ENCODE measurements around the gene CDC42EP4. TPM values are rescaled to one million over a fixed set of nuclear protein-coding genes. Genes with fewer than 3 reads are reported as not detected.

Gene CDC42EP4
- total RNA-seq, 1 experiment from 2014 or later = 11.0 TPM

DNA sequence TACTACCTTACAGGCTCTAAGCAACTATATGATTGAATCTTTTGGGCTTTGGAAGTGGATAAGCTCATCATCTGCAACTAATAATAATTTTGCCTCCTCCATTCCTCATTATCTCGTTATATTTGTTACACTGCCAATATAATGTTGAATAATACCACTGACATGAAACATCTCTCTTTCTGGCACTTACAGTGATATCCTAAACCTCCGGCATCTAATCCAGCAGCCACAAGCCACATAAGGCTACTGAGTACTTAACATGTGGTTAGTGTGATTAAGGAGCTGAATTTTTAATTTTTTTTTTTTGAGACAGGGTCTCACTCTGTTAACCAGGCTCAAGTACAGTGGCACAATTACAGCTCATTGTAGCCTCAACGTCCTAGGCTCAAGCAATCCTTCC lies 9.6 kb downstream of the CDC42EP4 start:
- DNase-seq (ENCODE audit: unreplicated experiment) = no peak
- CTCF ChIA-PET = interaction anchor here (0.8 to 1.3 kb wide), 4 partner anchors 9 to 68 kb away, joined by 3 to 7 read pairs (median 4); partner anchors contain the start of gene CDC42EP4
- TF ChIP-seq CTCF (IDR thresholded peaks at IDR 0.05; ENCODE audit: unreplicated experiment) = no peak
- peaks cover 29% of the 10 kb centered on the region for H3K36me3 Mint-ChIP-seq (ENCODE audit: insufficient read depth, unreplicated experiment)
- no peak overlapping the region for H3K27ac Mint-ChIP-seq (ENCODE audit: low read depth, unreplicated experiment)
- POLR2A ChIA-PET = interaction anchor here (0.6 to 0.9 kb wide), 4 partner anchors 8 to 43 kb away, joined by 3 to 5 read pairs (median 4); no protein-coding TSS in a partner anchor
- no peaks in the 10 kb centered on the region for H3K27me3 Mint-ChIP-seq (ENCODE audit: insufficient read depth, unreplicated experiment)
- no TSS peak for BruUV-seq (replicated peaks)
- H3K4me1 Mint-ChIP-seq (ENCODE audit: insufficient read depth, unreplicated experiment) = peaks cover 35% of the 10 kb centered on the region
- intact Hi-C loops (cut with micrococcal nuclease) = no loop called here
- H3K4me3 Mint-ChIP-seq (ENCODE audit: unreplicated experiment) = no peak overlapping the region
- H3K9me3 Mint-ChIP-seq (ENCODE audit: unreplicated experiment) = no peaks in the 10 kb centered on the region

GRCh38 chr17:73301369-73301768 lies 10.4 kb downstream of the CDC42EP4 start:
- no peak overlapping the region for H3K27ac Mint-ChIP-seq (ENCODE audit: low read depth, unreplicated experiment)
- ChIA-PET POLR2A (interaction anchor here (0.6 to 0.9 kb wide), 5 partner anchors 8 to 902 kb away, joined by 3 to 5 read pairs (median 3); no protein-coding TSS in a partner anchor), CTCF (interaction anchor here (0.6 to 1.3 kb wide), 3 partner anchors 10 to 210 kb away, joined by 4 to 7 read pairs (median 5); partner anchors contain the start of gene CDC42EP4)
- H3K4me3 Mint-ChIP-seq (ENCODE audit: unreplicated experiment) = no peak overlapping the region
- BruUV-seq (replicated peaks) = no TSS peak
- intact Hi-C loops (cut with micrococcal nuclease) = no loop called here
- no peak for DNase-seq (ENCODE audit: unreplicated experiment)
- H3K4me1 Mint-ChIP-seq (ENCODE audit: insufficient read depth, unreplicated experiment) = peaks cover 26% of the 10 kb centered on the region
- H3K9me3 Mint-ChIP-seq (ENCODE audit: unreplicated experiment) = no peaks in the 10 kb centered on the region
- TF ChIP-seq CTCF (IDR thresholded peaks at IDR 0.05; ENCODE audit: unreplicated experiment) = no peak
- H3K36me3 Mint-ChIP-seq (ENCODE audit: insufficient read depth, unreplicated experiment) = peaks cover 28% of the 10 kb centered on the region
- H3K27me3 Mint-ChIP-seq (ENCODE audit: insufficient read depth, unreplicated experiment) = no peaks in the 10 kb centered on the region

DNA sequence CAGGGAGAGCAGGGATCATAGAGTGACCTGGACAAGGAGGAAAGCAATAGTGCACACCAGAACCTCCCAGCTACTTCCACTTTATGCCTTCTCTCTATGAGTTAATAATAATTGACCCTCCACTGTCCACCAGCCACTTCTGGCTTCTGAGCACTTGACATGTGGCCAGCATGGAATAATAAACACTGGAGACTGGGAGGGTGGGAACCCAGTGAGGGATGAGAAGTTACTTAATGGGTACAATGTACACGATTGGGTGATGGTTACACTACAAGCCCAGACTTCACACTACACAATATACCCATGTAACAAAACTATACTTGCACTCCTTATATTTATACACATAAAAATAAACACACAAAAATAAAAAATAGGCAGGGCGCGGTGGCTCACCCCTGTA lies 11.4 kb downstream of the CDC42EP4 start:
- DNase-seq (ENCODE audit: unreplicated experiment) = no peak
- Mint-ChIP-seq H3K27ac (ENCODE audit: low read depth, unreplicated experiment) (peak overlapping the region; percentile 33), H3K4me3 (ENCODE audit: unreplicated experiment) (no peak overlapping the region), H3K4me1 (ENCODE audit: insufficient read depth, unreplicated experiment) (peaks cover 25% of the 10 kb centered on the region), H3K27me3 (ENCODE audit: insufficient read depth, unreplicated experiment) (no peaks in the 10 kb centered on the region), H3K36me3 (ENCODE audit: insufficient read depth, unreplicated experiment) (peaks cover 21% of the 10 kb centered on the region), H3K9me3 (ENCODE audit: unreplicated experiment) (no peaks in the 10 kb centered on the region)
- POLR2A ChIA-PET = interaction anchor here (0.6 kb wide), 1 partner anchor 21 kb away, joined by 3 read pairs; no protein-coding TSS in a partner anchor
- TF ChIP-seq CTCF (IDR thresholded peaks at IDR 0.05; ENCODE audit: unreplicated experiment) = no peak
- CTCF ChIA-PET = interaction anchor here (0.6 to 1.3 kb wide), 2 partner anchors 10 to 70 kb away, joined by 3 to 4 read pairs; no protein-coding TSS in a partner anchor
- intact Hi-C loops (cut with micrococcal nuclease) = no loop called here
- BruUV-seq (replicated peaks) = no TSS peak

- H3K36me3 Mint-ChIP-seq (ENCODE audit: insufficient read depth, unreplicated experiment) = peaks cover 20% of the 10 kb centered on the region
- no peaks in the 10 kb centered on the region for H3K9me3 Mint-ChIP-seq (ENCODE audit: unreplicated experiment)
- ChIA-PET POLR2A (interaction anchor here (1.1 kb wide), 1 partner anchor 12 kb away, joined by 3 read pairs; no protein-coding TSS in a partner anchor), CTCF (interaction anchor here (0.6 to 0.8 kb wide), 4 partner anchors 43 to 96 kb away, joined by 3 to 5 read pairs (median 4); no protein-coding TSS in a partner anchor)
- no peak overlapping the region for H3K27ac Mint-ChIP-seq (ENCODE audit: low read depth, unreplicated experiment)
- peaks cover 13% of the 10 kb centered on the region for H3K4me1 Mint-ChIP-seq (ENCODE audit: insufficient read depth, unreplicated experiment)
- TF ChIP-seq CTCF (IDR thresholded peaks at IDR 0.05; ENCODE audit: unreplicated experiment) = no peak
- no peak for DNase-seq (ENCODE audit: unreplicated experiment)
- H3K27me3 Mint-ChIP-seq (ENCODE audit: insufficient read depth, unreplicated experiment) = no peaks in the 10 kb centered on the region
- intact Hi-C loops (cut with micrococcal nuclease) = no loop called here
- H3K4me3 Mint-ChIP-seq (ENCODE audit: unreplicated experiment) = no peak overlapping the region
- no TSS peak for BruUV-seq (replicated peaks)
Measured at GRCh38 chr17:73297934-73298861, 13.6 kb downstream of the CDC42EP4 start.

All from MCF 10A (cell line).